K562 (cell line): ENCODE data around the gene TTC16. TPM values are rescaled to one million over a fixed set of nuclear protein-coding genes. Genes with fewer than 3 reads are reported as not detected.

Experiments used
- CREB5 ChIP-seq: fragments of 250-450 bp; sonication (Bioruptor Pico); IDR thresholded peaks from 2 replicates; pipeline ENCODE4 v1.5.0; 2020; ENCODE audit warnings: mild to moderate bottlenecking
- ESRRB ChIP-seq: fragments of 250-450 bp; sonication (Bioruptor Pico); IDR thresholded peaks from 2 replicates; pipeline ENCODE4 v1.5.0; 2020; ENCODE audit warnings: mild to moderate bottlenecking, moderate library complexity, borderline replicate concordance
- HCFC1 ChIP-seq: IDR thresholded peaks from 2 replicates; pipeline ENCODE4 v1.6.1; 2012; ENCODE audit warnings: low read depth, low read length, improper control_type of control experiment
- MGA ChIP-seq: fragments of 450-650 bp; IDR thresholded peaks from 2 replicates; pipeline ENCODE4 v1.6.1; 2016; ENCODE audit warnings: mild to moderate bottlenecking, moderate library complexity
- NELFE ChIP-seq: IDR thresholded peaks from 2 replicates; pipeline ENCODE4 v1.6.1; 2011; ENCODE audit warnings: mild to moderate bottlenecking; ENCODE audit not compliant: insufficient read depth, insufficient read length
- TOE1 ChIP-seq, 2 experiments: fragments of 450-650 bp in 1 of 2; sonication (generic) in 1 of 2; formaldehyde crosslinking in 1 of 2; IDR thresholded peaks; 2 replicates each; pipeline versions ENCODE4 v1.7.1 to v1.8.0; 2016 to 2022; ENCODE audit warnings: borderline replicate concordance in 2 of 2, mild to moderate bottlenecking in 2 of 2, antibody characterized with exemption in 1 of 2, inconsistent platforms in 1 of 2, low read depth in 1 of 2, missing genetic modification reagents in 1 of 2, moderate library complexity in 1 of 2
- ZNF830 ChIP-seq: fragments of 250-450 bp; sonication (Bioruptor Pico); IDR thresholded peaks from 2 replicates; pipeline ENCODE4 v1.5.0; 2021; ENCODE audit warnings: mild to moderate bottlenecking
- polyA plus RNA-seq, 8 experiments: library from polyadenylated mRNA; depleted of rRNA in 4 of 8; stranded (reverse) in 5 of 8; unstranded in 3 of 8; fragments of >200 nt; fragmentation: Nextera tagmentation in 2 of 8; fragmentation: Illumina TruSeq in 1 of 8; extraction: Ambion mirVana in 2 of 8; extraction: Trizol in 1 of 8; gene quantifications; 2 replicates each; pipeline versions ENCODE4 v1.2.1 to v1.2.3, GENCODE V29; 2011 to 2014; ENCODE audit warnings: inconsistent platforms in 1 of 8, missing spikeins in 1 of 8
- total RNA-seq, 7 experiments: library from RNA; depleted of rRNA in 6 of 7; stranded (reverse); fragments of >200 nt in 6 of 7; fragmentation: Illumina TruSeq in 2 of 7; extraction: Trizol in 2 of 7; gene quantifications; 2 replicates each; pipeline versions ENCODE4 v1.2.1 to v1.2.3, GENCODE V29; 2011 to 2021; ENCODE audit warnings: low replicate concordance in 1 of 7

The TTC16 gene
- total and polyA plus RNA-seq, 9 of the 15 experiments (the other 6 are each of a cell fraction or from before 2014, with no cell fraction given) = 0.11 TPM; not detected in 8

GRCh38 chr9:127770905-127771569 is 55.2 kb downstream of the TTC16 start (continued):
- TF ChIP-seq MGA (no peak), ESRRB (no peak), HCFC1 (0 out of 2 replicates have a peak, but pooled peaks have one; percentile 24), ZNF830 (no peak), TOE1 (IDR thresholded peaks at IDR 0.05; ENCODE audit: borderline replicate concordance) (no peak), TOE1 (CRISPR knock-in tag; IDR thresholded peaks at IDR 0.05; ENCODE audit: borderline replicate concordance, low read depth) (no peak), CREB5 (CRISPR knock-in tag) (no peak), NELFE (no peak)
